WTC11 (cell line): ENCODE results near the gene DENND1B. TPM values are rescaled to one million over a fixed set of nuclear protein-coding genes. Genes with fewer than 3 reads are reported as not detected.
"Not testable (repeated sequence)": the region's sequence is repeated elsewhere in the genome, so short reads cannot be mapped to it uniquely, and the experiment has no call there.

Source experiments
- ATAC-seq: fragments of 200-7000 bp; cut with Tn5 transposase; 2 replicates; pipeline ENCODE4 v1.10.0; 2021; ENCODE audit warnings: mild to moderate bottlenecking, moderate library complexity
- CTCF ChIA-PET: fragments of 300-600 bp; sonication (Branson Sonifier 250); formaldehyde crosslinking; loops from one replicate; lab custom pipeline; 2021; ENCODE audit warnings: antibody characterized with exemption; lab: Charles Lee
- POLR2A ChIA-PET: fragments of 350-600 bp; sonication (Branson Sonifier 250); formaldehyde crosslinking; loops from one replicate; lab custom pipeline; 2021; ENCODE audit warnings: antibody characterized with exemption; lab: Charles Lee
- DNase-seq: peaks from one replicate; pipeline ENCODE4 v3.0.0; 2021; ENCODE audit warnings: low spot score
- H3K27ac Mint-ChIP-seq: 2 replicates; pipeline ENCODE4 v1.8.0; 2021; ENCODE audit warnings: mixed read lengths
- H3K27me3 Mint-ChIP-seq: 2 replicates; pipeline ENCODE4 v1.8.0; 2021; ENCODE audit warnings: low read depth, mild to moderate bottlenecking, moderate library complexity, mixed read lengths
- H3K36me3 Mint-ChIP-seq: 2 replicates; pipeline ENCODE4 v1.8.0; 2021; ENCODE audit warnings: mixed read lengths
- H3K4me1 Mint-ChIP-seq: 2 replicates; pipeline ENCODE4 v1.8.0; 2022; ENCODE audit warnings: mixed read lengths
- H3K4me3 Mint-ChIP-seq: 2 replicates; pipeline ENCODE4 v1.8.0; 2021; ENCODE audit warnings: mild to moderate bottlenecking, moderate library complexity, mixed read lengths
- H3K9me3 Mint-ChIP-seq: 2 replicates; pipeline ENCODE4 v1.8.0; 2021; ENCODE audit warnings: mixed read lengths
- AR ChIP-seq: fragments of 250-450 bp; sonication (Bioruptor Pico); IDR thresholded peaks from 2 replicates; pipeline ENCODE4 v1.9.0; 2021; ENCODE audit warnings: mild to moderate bottlenecking
- HMGXB4 ChIP-seq: sonication (generic); formaldehyde crosslinking; IDR thresholded peaks from 2 replicates; pipeline ENCODE4 v1.8.1; 2023; ENCODE audit warnings: mild to moderate bottlenecking, moderate library complexity, missing genetic modification reagents
- MAX ChIP-seq: sonication (generic); formaldehyde crosslinking; IDR thresholded peaks from 2 replicates; pipeline ENCODE4 v1.8.0; 2022; ENCODE audit warnings: mild to moderate bottlenecking, missing genetic modification reagents
- NFYB ChIP-seq: sonication (generic); formaldehyde crosslinking; conservative IDR thresholded peaks from 2 replicates; pipeline ENCODE4 v1.8.0; 2022; ENCODE audit warnings: low read depth, missing genetic modification reagents
- NR3C1 ChIP-seq: sonication (generic); formaldehyde crosslinking; conservative IDR thresholded peaks from 2 replicates; pipeline ENCODE4 v1.8.1; 2023; ENCODE audit warnings: low read depth, mild to moderate bottlenecking, missing genetic modification reagents
- PRRX2 ChIP-seq: fragments of 250-450 bp; sonication (Bioruptor Pico); IDR thresholded peaks from 2 replicates; pipeline ENCODE4 v1.8.0; 2021; ENCODE audit warnings: mild to moderate bottlenecking
- STAT6 ChIP-seq: sonication (generic); formaldehyde crosslinking; conservative IDR thresholded peaks from 2 replicates; pipeline ENCODE4 v1.8.1; 2023; ENCODE audit warnings: mild to moderate bottlenecking, low read depth, missing genetic modification reagents, moderate library complexity
- TEAD4 ChIP-seq: sonication (generic); formaldehyde crosslinking; IDR thresholded peaks from 2 replicates; pipeline ENCODE4 v1.8.0; 2022; ENCODE audit warnings: mild to moderate bottlenecking, missing genetic modification reagents
- ZNF232 ChIP-seq: sonication (generic); formaldehyde crosslinking; IDR thresholded peaks from 2 replicates; pipeline ENCODE4 v1.8.0; 2022; ENCODE audit warnings: mild to moderate bottlenecking, missing genetic modification reagents
- ZNF281 ChIP-seq: sonication (generic); formaldehyde crosslinking; IDR thresholded peaks from 2 replicates; pipeline ENCODE4 v1.8.0; 2023; ENCODE audit warnings: mild to moderate bottlenecking, missing genetic modification reagents
- ZNF532 ChIP-seq: fragments of 250-450 bp; sonication (Bioruptor Pico); IDR thresholded peaks from 2 replicates; pipeline ENCODE4 v1.9.0; 2021; ENCODE audit warnings: mild to moderate bottlenecking, borderline replicate concordance
- total RNA-seq: library from RNA; stranded (reverse); gene quantifications from 3 replicates; pipeline ENCODE4 v1.2.3, GENCODE V29; 2021

Gene DENND1B
- total RNA-seq, 1 experiment from 2014 or later: 4.3 TPM

- TF ChIP-seq ZNF532 (no peak), STAT6 (CRISPR knock-in tag) (no peak)
- TF ChIP-seq, all 79 proteins: peak for 0
Observed at GRCh38 chr1:197761654-197762053, 13.6 kb downstream of the DENND1B start (continued).

GRCh38 chr1:197755553-197755952 lies 19.7 kb downstream of the DENND1B start:
- DNase-seq, H3K9me3 Mint-ChIP-seq, H3K4me3 Mint-ChIP-seq, ATAC-seq, H3K27me3 Mint-ChIP-seq, H3K36me3 Mint-ChIP-seq, CTCF ChIA-PET, POLR2A ChIA-PET, H3K4me1 Mint-ChIP-seq: not testable (repeated sequence)
- peak overlapping the region; percentile 43; the same call in 1 of the 2 replicates for H3K27ac Mint-ChIP-seq

GRCh38 chr1:197752652-197753164 lies 22.6 kb downstream of the DENND1B start:
- not testable (repeated sequence) for H3K9me3 Mint-ChIP-seq, H3K36me3 Mint-ChIP-seq, H3K4me3 Mint-ChIP-seq, H3K27me3 Mint-ChIP-seq, H3K27ac Mint-ChIP-seq, H3K4me1 Mint-ChIP-seq, DNase-seq, ATAC-seq
- ChIA-PET POLR2A (interaction anchor here (0.7 kb wide), 1 partner anchor 41 kb away, joined by 5 read pairs; no protein-coding TSS in a partner anchor), CTCF (interaction anchor here (0.6 kb wide), 1 partner anchor 290 kb away, joined by 3 read pairs; no protein-coding TSS in a partner anchor)

GRCh38 chr1:197750366-197750765 lies 24.9 kb downstream of the DENND1B start:
- 0 out of 2 replicates have a peak, but pooled peaks cover 3% of the 10 kb centered on the region for H3K4me1 Mint-ChIP-seq
- 0 out of 2 replicates have a peak, but pooled peaks cover 2% of the 10 kb centered on the region for H3K36me3 Mint-ChIP-seq
- no peak overlapping the region for H3K27ac Mint-ChIP-seq
- POLR2A ChIA-PET: no interaction called here
- H3K9me3 Mint-ChIP-seq: peaks cover 7% of the 10 kb centered on the region; the same call in 1 of the 2 replicates
- TF ChIP-seq PRRX2: no peak
- TF ChIP-seq HMGXB4 (CRISPR knock-in tag): no peak
- TF ChIP-seq, all 79 proteins: peak for 0
- ATAC-seq (no peak), DNase-seq (no peak)
- Mint-ChIP-seq H3K4me3 (no peak overlapping the region), H3K27me3 (no peaks in the 10 kb centered on the region)
- CTCF ChIA-PET: no interaction called here

GRCh38 chr1:197745911-197746310 lies 29.4 kb downstream of the DENND1B start:
- peaks cover 16% of the 10 kb centered on the region for H3K9me3 Mint-ChIP-seq
- ATAC-seq: no peak
- TF ChIP-seq NFYB (CRISPR knock-in tag): no peak
- no peak for TF ChIP-seq MAX
- TF ChIP-seq ZNF232 (CRISPR knock-in tag): no peak
- TF ChIP-seq AR (CRISPR knock-in tag): no peak
- no peak for TF ChIP-seq NR3C1 (CRISPR knock-in tag)
- no peak for TF ChIP-seq TEAD4 (CRISPR knock-in tag)
- no peak for TF ChIP-seq ZNF281

More at GRCh38 chr1:197745911-197746310, 29.4 kb downstream of the DENND1B start:
- POLR2A ChIA-PET: no interaction called here
- Mint-ChIP-seq H3K4me1 (no peaks in the 10 kb centered on the region), H3K27ac (no peak overlapping the region), H3K4me3 (no peak overlapping the region), H3K27me3 (no peaks in the 10 kb centered on the region), H3K36me3 (peaks cover 10% of the 10 kb centered on the region)
- DNase-seq: no peak
- CTCF ChIA-PET: no interaction called here
